WTC11 (cell line): Measurements from ENCODE around the gene PRKCSH. TPM values are rescaled to one million over a fixed set of nuclear protein-coding genes. Genes with fewer than 3 reads are reported as not detected.

Experiments
- CBFB ChIP-seq: sonication (generic); formaldehyde crosslinking; IDR thresholded peaks from 2 replicates; pipeline ENCODE4 v1.8.1; 2022; ENCODE audit warnings: mild to moderate bottlenecking, low read depth, missing genetic modification reagents
- ERG ChIP-seq: fragments of 250-450 bp; sonication (Bioruptor Pico); IDR thresholded peaks from 2 replicates; pipeline ENCODE4 v1.8.0; 2021; ENCODE audit warnings: mild to moderate bottlenecking
- JUN ChIP-seq: sonication (generic); formaldehyde crosslinking; IDR thresholded peaks from 2 replicates; pipeline ENCODE4 v1.8.0; 2023; ENCODE audit warnings: mild to moderate bottlenecking, missing genetic modification reagents
- NFATC4 ChIP-seq: fragments of 250-450 bp; sonication (Bioruptor Pico); IDR thresholded peaks from 2 replicates; pipeline ENCODE4 v1.9.0; 2021; ENCODE audit warnings: mild to moderate bottlenecking
- NFE2L1 ChIP-seq: sonication (generic); formaldehyde crosslinking; IDR thresholded peaks from 2 replicates; pipeline ENCODE4 v1.8.1; 2023; ENCODE audit warnings: missing genetic modification reagents
- NFYB ChIP-seq: sonication (generic); formaldehyde crosslinking; conservative IDR thresholded peaks from 2 replicates; pipeline ENCODE4 v1.8.0; 2022; ENCODE audit warnings: low read depth, missing genetic modification reagents
- NR1H2 ChIP-seq: sonication (generic); formaldehyde crosslinking; IDR thresholded peaks from 2 replicates; pipeline ENCODE4 v1.9.0; 2021; ENCODE audit warnings: mild to moderate bottlenecking, moderate library complexity, missing genetic modification reagents
- PREB ChIP-seq: sonication (generic); formaldehyde crosslinking; IDR thresholded peaks from 2 replicates; pipeline ENCODE4 v1.8.1; 2022; ENCODE audit warnings: mild to moderate bottlenecking, missing genetic modification reagents, moderate library complexity, borderline replicate concordance
- SMAD3 ChIP-seq: sonication (generic); formaldehyde crosslinking; IDR thresholded peaks from 2 replicates; pipeline ENCODE4 v1.8.0; 2022; ENCODE audit warnings: missing genetic modification reagents, mild to moderate bottlenecking, borderline replicate concordance
- SMAD4 ChIP-seq: sonication (generic); formaldehyde crosslinking; IDR thresholded peaks from 2 replicates; pipeline ENCODE4 v1.8.0; 2022; ENCODE audit warnings: mild to moderate bottlenecking, missing genetic modification reagents
- SOX15 ChIP-seq: fragments of 250-450 bp; sonication (Bioruptor Pico); IDR thresholded peaks from 2 replicates; pipeline ENCODE4 v1.9.0; 2021; ENCODE audit warnings: mild to moderate bottlenecking
- STAT6 ChIP-seq: sonication (generic); formaldehyde crosslinking; conservative IDR thresholded peaks from 2 replicates; pipeline ENCODE4 v1.8.1; 2023; ENCODE audit warnings: mild to moderate bottlenecking, low read depth, missing genetic modification reagents, moderate library complexity
- ZBTB21 ChIP-seq: sonication (generic); formaldehyde crosslinking; IDR thresholded peaks from 2 replicates; pipeline ENCODE4 v1.8.1; 2023; ENCODE audit warnings: mild to moderate bottlenecking, missing genetic modification reagents, borderline replicate concordance
- ZBTB43 ChIP-seq: sonication (generic); formaldehyde crosslinking; IDR thresholded peaks from 2 replicates; pipeline ENCODE4 v1.8.1; 2023; ENCODE audit warnings: mild to moderate bottlenecking, missing genetic modification reagents
- ZNF121 ChIP-seq: sonication (generic); formaldehyde crosslinking; IDR thresholded peaks from 2 replicates; pipeline ENCODE4 v1.8.0; 2023; ENCODE audit warnings: missing genetic modification reagents
- ZNF232 ChIP-seq: sonication (generic); formaldehyde crosslinking; IDR thresholded peaks from 2 replicates; pipeline ENCODE4 v1.8.0; 2022; ENCODE audit warnings: mild to moderate bottlenecking, missing genetic modification reagents
- ZNF263 ChIP-seq: sonication (generic); formaldehyde crosslinking; IDR thresholded peaks from 2 replicates; pipeline ENCODE4 v1.8.1; 2022; ENCODE audit warnings: low read depth, mild to moderate bottlenecking, moderate library complexity, missing genetic modification reagents
- ZNF281 ChIP-seq: sonication (generic); formaldehyde crosslinking; IDR thresholded peaks from 2 replicates; pipeline ENCODE4 v1.8.0; 2023; ENCODE audit warnings: mild to moderate bottlenecking, missing genetic modification reagents
- ZNF416 ChIP-seq: fragments of 250-450 bp; sonication (Bioruptor Pico); IDR thresholded peaks from 2 replicates; pipeline ENCODE4 v1.9.0; 2021; ENCODE audit warnings: mild to moderate bottlenecking, inconsistent platforms
- total RNA-seq: library from RNA; stranded (reverse); gene quantifications from 3 replicates; pipeline ENCODE4 v1.2.3, GENCODE V29; 2021
- TF ChIP-seq, protein P1 (sequence below): fragments of 250-450 bp; sonication (Bioruptor Pico); conservative IDR thresholded peaks from 2 replicates; pipeline ENCODE4 v1.9.0; 2021; ENCODE audit warnings: mild to moderate bottlenecking
- TF ChIP-seq, protein P2 (sequence below): fragments of 250-450 bp; sonication (Bioruptor Pico); IDR thresholded peaks from 2 replicates; pipeline ENCODE4 v1.9.0; 2021; ENCODE audit warnings: mild to moderate bottlenecking
- TF ChIP-seq, protein P3 (sequence below): sonication (generic); formaldehyde crosslinking; IDR thresholded peaks from 2 replicates; pipeline ENCODE4 v1.8.0; 2022; ENCODE audit warnings: mild to moderate bottlenecking, missing genetic modification reagents
- TF ChIP-seq, protein P4 (sequence below): sonication (generic); formaldehyde crosslinking; IDR thresholded peaks from 2 replicates; pipeline ENCODE4 v1.8.1; 2023; ENCODE audit warnings: mild to moderate bottlenecking, missing genetic modification reagents, moderate library complexity

The PRKCSH gene
- total RNA-seq, 1 experiment from 2014 or later = 396 TPM

DNA sequence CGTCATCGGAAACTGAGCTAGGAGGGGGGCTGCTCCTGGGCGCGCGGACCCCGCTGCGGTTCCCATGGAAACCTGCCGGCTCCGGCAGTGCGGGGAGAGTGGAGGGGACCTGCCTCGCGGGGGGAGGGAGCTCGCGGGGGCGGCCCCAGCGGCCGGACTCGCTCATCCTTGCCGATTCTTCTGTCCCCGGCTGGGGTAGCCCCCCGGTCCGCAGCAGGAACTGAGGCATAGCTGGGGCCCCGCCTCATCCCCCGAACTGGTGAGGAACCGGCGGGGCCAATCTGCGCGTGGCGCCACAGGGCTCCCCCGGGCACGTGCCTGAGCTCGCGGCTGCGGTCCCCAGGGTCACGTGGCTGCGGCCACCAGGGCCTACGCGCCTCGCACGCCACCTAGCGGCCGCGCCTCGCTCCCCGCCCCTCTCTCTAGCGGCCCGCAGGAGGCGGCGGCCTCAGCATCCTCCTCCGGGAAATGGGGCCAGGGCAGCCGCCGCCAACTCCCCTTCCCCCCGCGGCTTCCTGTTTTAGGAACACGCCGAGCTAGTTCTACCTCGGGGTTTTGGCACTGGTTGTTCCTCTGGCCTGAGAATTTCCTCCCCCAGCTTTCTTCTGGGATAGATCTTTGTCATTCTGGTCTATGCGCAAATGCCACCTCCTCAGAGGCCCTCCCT lies 47.1 kb downstream of the PRKCSH start (continued):
- TF ChIP-seq ZNF263 = 0 out of 2 replicates have a peak, but pooled peaks have one; percentile 38
- TF ChIP-seq SMAD3 = peak; percentile 96
- TF ChIP-seq, protein P1, sequence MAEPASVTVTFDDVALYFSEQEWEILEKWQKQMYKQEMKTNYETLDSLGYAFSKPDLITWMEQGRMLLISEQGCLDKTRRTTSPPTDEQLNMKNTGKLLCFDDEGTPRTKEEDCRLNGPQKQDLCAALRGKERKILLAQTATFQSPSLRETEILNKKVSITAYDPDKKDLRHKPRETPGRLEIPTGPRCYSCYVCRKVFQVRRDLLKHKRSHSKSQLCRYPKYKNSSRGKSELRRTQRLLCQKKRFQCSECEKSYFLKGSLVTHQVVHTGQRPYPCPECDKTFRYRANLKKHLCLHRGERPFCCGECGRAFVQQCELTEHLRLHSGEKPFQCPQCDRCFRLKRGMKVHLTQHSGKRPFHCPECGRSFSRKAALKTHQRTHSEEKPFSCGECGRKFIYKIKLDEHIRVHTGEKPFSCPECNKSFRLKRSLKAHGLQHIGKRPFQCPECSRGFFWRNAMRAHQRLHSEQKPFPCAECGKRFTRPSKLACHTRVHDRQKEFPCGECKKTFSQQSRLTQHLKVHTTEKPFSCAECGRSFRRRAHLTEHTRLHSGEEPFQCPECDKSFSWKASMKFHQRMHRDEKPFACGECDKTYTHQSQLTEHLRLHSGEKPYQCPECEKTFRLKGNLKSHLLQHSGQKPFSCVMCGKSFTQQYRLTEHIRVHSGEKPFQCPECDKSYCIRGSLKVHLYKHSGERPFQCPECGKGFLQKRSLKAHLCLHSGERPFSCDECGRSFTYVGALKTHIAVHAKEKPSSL = no peak
- no peak for TF ChIP-seq NR1H2 (CRISPR knock-in tag)
- no peak for TF ChIP-seq NFYB
- TF ChIP-seq ZNF232 (CRISPR knock-in tag) = peak; percentile 97
- no peak; the same call in 1 of the 2 replicates for TF ChIP-seq SMAD4 (CRISPR knock-in tag)
- peak; percentile 91; the same call in 1 of the 2 replicates for TF ChIP-seq CBFB (CRISPR knock-in tag)
- TF ChIP-seq PREB (CRISPR knock-in tag) = 0 out of 2 replicates have a peak, but pooled peaks have one; percentile 73
- 0 out of 2 replicates have a peak, but pooled peaks have one; percentile 50 for TF ChIP-seq JUN
- TF ChIP-seq STAT6 = no peak
- TF ChIP-seq, protein P2, sequence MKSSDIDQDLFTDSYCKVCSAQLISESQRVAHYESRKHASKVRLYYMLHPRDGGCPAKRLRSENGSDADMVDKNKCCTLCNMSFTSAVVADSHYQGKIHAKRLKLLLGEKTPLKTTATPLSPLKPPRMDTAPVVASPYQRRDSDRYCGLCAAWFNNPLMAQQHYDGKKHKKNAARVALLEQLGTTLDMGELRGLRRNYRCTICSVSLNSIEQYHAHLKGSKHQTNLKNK = no peak
- TF ChIP-seq ERG (CRISPR knock-in tag) = 0 out of 2 replicates have a peak, but pooled peaks have one; percentile 72
- TF ChIP-seq ZNF121 (CRISPR knock-in tag) = peak; percentile 59
- peak; percentile 96 for TF ChIP-seq NFE2L1
- TF ChIP-seq, protein P3, sequence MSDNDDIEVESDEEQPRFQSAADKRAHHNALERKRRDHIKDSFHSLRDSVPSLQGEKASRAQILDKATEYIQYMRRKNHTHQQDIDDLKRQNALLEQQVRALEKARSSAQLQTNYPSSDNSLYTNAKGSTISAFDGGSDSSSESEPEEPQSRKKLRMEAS = peak; percentile 99
- TF ChIP-seq NFATC4 = peak; percentile 10; the same call in 1 of the 2 replicates
- peak; percentile 93 for TF ChIP-seq ZBTB43 (CRISPR knock-in tag)
- TF ChIP-seq ZBTB21 (CRISPR knock-in tag) = peak; percentile 93
- TF ChIP-seq ZNF416 (CRISPR knock-in tag) = peak; percentile 97
- TF ChIP-seq, protein P4, sequence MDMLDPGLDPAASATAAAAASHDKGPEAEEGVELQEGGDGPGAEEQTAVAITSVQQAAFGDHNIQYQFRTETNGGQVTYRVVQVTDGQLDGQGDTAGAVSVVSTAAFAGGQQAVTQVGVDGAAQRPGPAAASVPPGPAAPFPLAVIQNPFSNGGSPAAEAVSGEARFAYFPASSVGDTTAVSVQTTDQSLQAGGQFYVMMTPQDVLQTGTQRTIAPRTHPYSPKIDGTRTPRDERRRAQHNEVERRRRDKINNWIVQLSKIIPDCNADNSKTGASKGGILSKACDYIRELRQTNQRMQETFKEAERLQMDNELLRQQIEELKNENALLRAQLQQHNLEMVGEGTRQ (CRISPR knock-in tag) = peak; percentile 98
- TF ChIP-seq SOX15 (CRISPR knock-in tag) = no peak
- peak; percentile 92 for TF ChIP-seq ZNF281 (CRISPR knock-in tag)
